Astrocyte of the cerebellum (primary cell): ENCODE data around the gene SNRNP27.
A peak's percentile ranks its signal among the peaks of the same experiment; 100 is the strongest.

Source experiments
- DNase-seq: peaks from one replicate; pipeline ENCODE4 v3.0.0-alpha.2; 2011; ENCODE audit warnings: low read depth
- H3K4me3 ChIP-seq: 2 replicates; pipeline ENCODE4 v1.5.1; 2011; ENCODE audit warnings: mild to moderate bottlenecking, low read depth, low read length, moderate library complexity
- in situ Hi-C: cut with HindIII; loops from 2 replicates; pipeline ENCODE4 v1.10.0; 2017; ENCODE audit warnings: low sequenced_read_pairs
- TF ChIP-seq, protein P1 (sequence below): IDR thresholded peaks from 2 replicates; pipeline ENCODE4 v1.5.1; 2012; ENCODE audit warnings: low read length, low read depth, moderate library complexity, mild to moderate bottlenecking; ENCODE audit errors: missing control alignments

Gene SNRNP27

GRCh38 chr2:69902213-69902922 lies 8.6 kb downstream of the SNRNP27 start:
- in situ Hi-C loops, result no loop called here
- no peak overlapping the region for H3K4me3 ChIP-seq
- no peak for DNase-seq
- TF ChIP-seq, protein P1, sequence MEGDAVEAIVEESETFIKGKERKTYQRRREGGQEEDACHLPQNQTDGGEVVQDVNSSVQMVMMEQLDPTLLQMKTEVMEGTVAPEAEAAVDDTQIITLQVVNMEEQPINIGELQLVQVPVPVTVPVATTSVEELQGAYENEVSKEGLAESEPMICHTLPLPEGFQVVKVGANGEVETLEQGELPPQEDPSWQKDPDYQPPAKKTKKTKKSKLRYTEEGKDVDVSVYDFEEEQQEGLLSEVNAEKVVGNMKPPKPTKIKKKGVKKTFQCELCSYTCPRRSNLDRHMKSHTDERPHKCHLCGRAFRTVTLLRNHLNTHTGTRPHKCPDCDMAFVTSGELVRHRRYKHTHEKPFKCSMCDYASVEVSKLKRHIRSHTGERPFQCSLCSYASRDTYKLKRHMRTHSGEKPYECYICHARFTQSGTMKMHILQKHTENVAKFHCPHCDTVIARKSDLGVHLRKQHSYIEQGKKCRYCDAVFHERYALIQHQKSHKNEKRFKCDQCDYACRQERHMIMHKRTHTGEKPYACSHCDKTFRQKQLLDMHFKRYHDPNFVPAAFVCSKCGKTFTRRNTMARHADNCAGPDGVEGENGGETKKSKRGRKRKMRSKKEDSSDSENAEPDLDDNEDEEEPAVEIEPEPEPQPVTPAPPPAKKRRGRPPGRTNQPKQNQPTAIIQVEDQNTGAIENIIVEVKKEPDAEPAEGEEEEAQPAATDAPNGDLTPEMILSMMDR, result no peak

GRCh38 chr2:69907216-69907615 lies 13.5 kb downstream of the SNRNP27 start:
- no peak overlapping the region for H3K4me3 ChIP-seq
- in situ Hi-C loops, result loop anchor here (5.0 kb wide), 1 partner anchor 310 kb away; no protein-coding TSS in a partner anchor
- TF ChIP-seq, protein P1, result no peak
- DNase-seq, result no peak

DNA sequence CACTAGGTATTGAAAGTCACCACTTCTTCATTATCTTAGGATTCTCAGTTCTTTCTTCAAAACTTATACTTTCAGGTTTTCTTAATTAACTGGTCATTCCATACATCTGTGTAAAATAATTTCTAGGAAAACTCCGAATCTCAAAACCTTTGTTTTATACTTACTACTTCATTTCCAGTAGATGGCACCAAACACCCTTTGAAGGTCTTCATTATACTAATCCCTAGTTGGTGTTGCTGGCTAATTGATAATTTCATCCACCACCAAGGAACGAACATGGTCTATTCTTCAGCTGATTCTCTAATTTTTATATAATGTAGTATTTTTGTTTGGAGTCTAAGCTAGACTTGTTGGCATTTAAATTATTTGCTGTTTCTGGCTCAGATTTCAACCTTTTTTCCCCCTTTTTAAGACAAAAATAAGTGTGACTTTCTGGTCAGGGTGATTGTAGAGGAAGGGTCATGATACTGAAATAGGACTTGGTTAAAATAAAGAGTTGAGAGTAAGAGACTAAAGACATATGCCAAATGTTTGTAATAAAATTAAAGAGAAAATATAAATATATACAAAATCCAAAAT lies 18.3 kb downstream of the SNRNP27 start:
- peak; percentile 47 for DNase-seq
- TF ChIP-seq, protein P1, result no peak
- in situ Hi-C loops, result no loop called here
- no peak overlapping the region for H3K4me3 ChIP-seq

DNA sequence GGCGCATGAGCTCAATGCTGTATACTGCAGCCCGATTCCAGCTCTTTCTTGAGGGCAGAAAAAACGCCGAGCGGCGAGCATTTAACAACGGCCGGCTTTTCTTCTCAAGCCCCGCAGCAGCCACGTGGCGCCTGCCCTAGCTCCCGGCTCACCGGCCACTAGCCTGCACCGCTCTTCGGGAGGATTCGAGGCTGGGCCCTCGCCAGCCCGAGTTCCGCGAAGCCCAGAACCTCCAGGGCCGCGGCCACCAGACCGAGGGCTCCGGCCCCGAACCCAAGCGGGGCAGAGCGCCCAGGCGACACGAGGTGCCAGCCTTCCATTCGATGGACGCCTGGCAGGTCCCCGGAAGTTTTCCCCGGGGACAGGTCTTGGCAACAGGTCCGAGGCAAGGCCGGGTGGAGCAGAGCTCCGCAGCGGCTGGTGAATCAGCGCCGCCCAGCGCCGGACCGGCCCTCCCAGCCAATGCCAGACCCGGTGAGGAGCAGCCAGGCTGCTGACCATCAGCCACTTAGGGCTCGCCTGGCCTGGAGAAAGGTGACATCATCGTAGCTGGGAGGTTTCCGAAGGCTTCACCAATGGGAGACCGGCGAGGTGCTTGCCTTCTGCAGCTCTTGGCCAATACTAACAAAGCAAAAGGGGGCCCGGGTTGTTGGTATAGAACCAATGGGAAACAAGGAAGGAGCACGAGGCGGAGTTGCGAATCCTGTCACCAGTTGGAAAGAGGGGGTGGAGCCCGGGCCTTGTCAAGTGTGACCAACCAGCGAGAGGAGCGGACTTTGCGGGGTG lies 20.6 kb downstream of the SNRNP27 start:
- peak; percentile 100 for DNase-seq
- peak overlapping the region; percentile 78 for H3K4me3 ChIP-seq
- TF ChIP-seq, protein P1, result no peak
- in situ Hi-C loops, result no loop called here

GRCh38 chr2:69914950-69915945 lies 21.5 kb downstream of the SNRNP27 start, which contains the start of gene MXD1:
Gene MXD1 (plus strand): TSS chr2:69915109. CDS start chr2:69915331, 222 bp downstream.
- TF ChIP-seq, protein P1, result no peak
- peak within 1 kb of the TSS; percentile 78 for H3K4me3 ChIP-seq
- in situ Hi-C loops, result loop anchor here (5.0 kb wide), 1 partner anchor 172 kb away; the partner anchor contains the start of gene PCBP1
- DNase-seq, result no peak
